ENCODE measurements around the gene TMSB10.
A peak's percentile ranks its signal among the peaks of the same experiment; 100 is the strongest.
"Not testable (repeated sequence)": the region's sequence is repeated elsewhere in the genome, so short reads cannot be mapped to it uniquely, and the experiment has no call there.

The TMSB10 gene

DNA sequence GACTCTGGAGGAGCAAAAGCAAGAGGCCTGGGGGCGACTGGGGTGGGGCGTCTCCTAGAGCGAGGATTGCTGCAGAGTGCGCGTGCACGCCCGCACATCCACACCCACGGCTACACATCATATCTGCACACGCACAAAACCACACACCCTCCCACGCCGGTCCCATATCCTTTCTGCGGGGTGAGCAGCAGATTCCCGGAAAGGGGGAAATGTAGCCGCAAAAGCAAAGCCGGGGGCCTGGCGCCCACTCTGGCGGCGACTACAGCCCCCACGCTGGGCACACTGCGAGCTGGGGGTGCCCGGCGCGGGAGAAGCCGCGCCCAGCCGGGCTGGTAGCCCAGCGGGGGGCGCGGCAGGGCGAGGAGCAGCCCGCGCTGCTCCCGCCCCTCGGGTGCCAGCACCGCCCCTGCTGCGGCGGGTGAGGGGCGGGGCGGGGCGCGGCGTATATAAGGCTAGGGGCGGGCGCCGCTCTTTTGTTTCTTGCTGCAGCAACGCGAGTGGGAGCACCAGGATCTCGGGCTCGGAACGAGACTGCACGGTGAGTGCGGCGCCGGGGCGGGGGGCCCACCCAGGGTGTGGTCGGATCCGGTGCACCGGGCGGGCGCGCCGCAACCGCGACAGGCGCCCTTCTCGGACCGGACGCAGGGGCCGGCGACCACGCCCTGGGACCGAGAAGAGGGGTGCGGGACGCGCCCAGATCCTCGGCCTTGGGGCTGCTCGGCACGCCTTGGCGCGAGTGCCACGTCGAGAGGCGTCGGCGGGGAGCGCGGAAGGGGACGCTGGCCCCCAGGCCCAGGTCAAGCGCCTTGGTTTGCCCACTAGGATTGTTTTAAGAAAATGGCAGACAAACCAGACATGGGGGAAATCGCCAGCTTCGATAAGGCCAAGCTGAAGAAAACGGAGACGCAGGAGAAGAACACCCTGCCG, at the start of gene TMSB10:
TSS of gene TMSB10 (plus strand) at position 476 of the 927 bp plus-strand sequence.
- peak; percentile 74 for DNase-seq (ENCODE audit: low read depth)

DNA sequence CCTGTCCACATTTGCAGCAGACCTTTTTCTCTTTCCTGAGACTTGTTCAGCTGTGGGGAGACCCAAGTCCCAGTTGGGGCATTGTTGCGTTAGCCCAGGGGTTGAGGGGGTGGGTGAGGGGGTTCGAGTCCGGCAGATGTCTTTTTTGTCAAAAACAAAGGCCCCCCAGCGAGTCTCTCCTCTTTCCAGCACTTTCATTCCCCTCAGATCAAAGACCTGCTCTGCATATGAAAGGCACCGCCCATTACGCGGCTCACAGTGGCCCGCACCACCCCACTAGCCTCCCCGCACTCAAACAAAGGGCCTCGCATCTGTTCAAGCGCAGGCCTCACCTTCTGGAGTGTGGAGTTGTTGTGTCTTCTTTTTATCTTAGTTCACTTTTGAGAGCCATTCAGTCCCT, 49.7 kb upstream of the TMSB10 start:
- no peak for DNase-seq (ENCODE audit: low read depth)

DNA sequence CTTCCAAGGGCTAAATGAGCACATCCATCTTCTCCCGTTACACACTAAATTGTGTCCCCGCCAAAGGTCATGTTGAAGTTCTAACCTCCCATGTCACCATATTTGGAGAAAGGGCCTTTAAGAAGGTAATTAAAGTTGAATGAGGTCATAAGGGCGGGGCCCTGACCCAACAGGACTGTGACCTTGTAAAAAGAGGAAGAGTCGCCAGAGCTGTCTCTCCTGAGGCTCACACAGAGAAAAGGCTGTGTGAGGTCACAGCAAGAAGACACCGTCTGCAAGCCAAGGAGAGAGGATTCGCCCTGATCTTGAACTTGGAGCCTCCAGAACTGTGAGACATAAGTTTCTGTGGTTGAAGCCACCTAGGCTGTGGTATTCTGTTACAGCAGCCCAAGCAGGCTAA, 48.7 kb upstream of the TMSB10 start:
- no peak for DNase-seq (ENCODE audit: low read depth)

DNA sequence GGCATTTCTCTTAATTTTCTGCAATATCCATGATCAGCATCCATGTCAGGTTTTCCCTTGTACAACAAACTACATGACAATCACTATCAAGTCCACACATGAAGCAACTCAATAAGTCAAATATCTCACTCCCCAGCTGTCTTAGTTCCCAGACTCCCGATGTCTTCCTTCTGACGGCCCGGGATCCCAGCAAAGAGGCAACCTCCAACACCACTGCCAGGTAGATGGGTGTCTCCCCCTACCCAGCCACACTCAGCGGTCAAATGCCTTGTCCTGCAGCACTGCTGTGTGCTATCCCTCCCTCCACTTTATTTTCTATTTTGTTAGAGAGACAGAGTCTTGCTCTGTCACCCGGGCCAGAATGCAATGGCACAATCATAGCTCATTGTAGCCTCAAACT, 47.9 kb upstream of the TMSB10 start:
- DNase-seq (ENCODE audit: low read depth) = no peak

DNA sequence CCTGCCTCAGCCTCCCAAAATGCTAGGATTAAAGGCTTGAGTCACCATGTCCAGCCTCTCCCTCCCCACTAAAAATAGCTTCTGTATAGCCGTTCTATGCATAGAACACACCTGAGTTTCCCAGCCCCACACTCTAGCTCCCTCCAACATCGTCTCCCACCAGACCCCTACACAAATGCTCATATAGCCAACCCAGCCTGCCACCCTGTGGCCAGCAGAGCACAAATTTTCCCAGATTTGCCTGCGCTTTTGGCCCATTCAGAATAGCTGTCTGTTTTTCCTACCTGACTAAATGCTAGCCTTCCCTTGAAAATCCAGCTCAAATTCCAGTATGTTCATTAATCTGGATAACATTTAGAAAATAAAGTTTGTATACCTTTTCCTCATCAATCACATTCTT, 47.3 kb upstream of the TMSB10 start:
- DNase-seq (ENCODE audit: low read depth) = no peak

DNA sequence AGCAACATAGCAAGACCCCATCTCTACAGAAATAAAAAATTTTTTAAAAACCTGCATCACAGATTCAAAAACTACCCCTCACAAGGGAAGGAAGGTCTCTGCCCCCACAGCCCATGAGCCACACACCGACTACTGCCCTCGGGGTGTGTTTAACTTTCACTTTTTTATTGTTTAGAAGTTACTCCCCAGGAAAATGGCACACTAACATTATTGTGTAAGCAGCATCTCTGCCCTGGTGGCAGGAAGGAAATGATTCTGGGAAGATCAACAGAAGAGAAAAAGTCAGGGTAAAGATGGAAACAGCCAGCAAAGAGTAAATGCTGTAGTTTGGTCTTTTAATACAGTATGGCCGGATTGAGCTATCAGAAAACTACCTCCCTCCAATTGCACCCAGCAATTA, 46.5 kb upstream of the TMSB10 start:
- DNase-seq (ENCODE audit: low read depth) = no peak

DNA sequence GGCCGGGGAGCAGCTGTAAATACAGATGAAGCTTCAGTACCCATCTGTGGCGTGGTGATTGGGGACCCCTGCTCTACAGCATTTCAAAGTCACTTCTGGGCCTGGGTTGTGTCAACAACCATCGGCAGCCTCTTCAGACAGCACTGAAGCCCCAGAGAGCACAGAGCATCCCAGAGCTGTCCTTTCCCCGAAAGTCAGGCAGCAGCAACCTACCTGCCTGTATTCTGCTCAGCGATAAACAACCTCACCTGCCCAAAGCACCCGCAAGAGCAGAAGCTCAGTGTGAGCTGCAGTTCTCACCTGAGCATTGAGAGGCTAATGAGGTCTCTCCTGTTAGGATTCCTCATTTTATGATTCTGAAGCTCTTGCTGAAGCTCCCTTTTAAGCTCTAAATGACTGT, 43.9 kb upstream of the TMSB10 start:
- DNase-seq (ENCODE audit: low read depth) = no peak

DNA sequence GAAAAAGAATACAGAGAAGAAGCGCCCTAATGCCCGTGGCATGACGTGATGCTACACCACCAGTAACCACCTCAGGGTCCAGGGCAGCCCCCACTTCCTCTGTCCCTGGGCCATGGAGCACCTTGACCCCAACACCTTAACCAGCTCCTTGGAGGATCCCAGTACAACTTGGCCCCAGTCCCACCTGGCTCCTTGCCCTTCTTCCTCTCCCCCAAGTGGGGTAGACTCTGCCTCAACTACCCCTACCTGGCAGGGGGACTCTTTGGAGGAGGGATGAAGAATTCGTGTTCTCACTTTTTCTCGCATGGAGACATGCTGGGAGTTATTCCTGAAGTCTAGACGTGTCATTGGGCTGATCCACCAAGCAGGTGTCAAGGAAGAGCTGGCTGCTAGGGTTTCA, 43.5 kb upstream of the TMSB10 start:
- no peak for DNase-seq (ENCODE audit: low read depth)

DNA sequence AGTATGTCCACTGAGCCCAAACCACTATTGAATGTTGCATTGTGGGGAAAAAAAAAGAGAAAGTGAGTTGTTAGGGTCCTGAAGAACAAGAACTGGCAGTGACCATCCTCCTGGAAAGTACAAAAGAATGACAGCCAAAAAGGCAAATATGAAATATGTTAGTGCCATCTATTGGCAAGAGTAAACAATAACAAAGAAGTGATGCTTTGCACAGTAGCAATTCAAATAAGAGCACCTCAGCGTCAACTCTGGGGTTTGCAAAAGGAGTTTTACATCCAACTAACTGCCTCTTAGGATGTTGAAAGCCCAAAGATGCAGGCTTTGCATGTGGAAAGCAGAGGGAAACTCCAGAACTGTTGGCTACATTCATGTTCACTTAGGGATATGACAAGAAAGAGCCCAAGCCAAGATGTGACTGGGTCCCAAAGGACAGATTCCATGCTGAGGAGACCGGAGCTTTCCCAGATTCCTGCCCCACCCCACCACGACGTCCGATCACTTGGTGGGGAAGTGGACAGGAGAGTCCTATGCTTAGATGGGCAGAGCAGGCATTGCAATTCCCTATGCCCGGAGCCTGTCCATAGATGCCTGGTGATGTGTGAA, 40.2 kb upstream of the TMSB10 start:
- no peak for DNase-seq (ENCODE audit: low read depth)

DNA sequence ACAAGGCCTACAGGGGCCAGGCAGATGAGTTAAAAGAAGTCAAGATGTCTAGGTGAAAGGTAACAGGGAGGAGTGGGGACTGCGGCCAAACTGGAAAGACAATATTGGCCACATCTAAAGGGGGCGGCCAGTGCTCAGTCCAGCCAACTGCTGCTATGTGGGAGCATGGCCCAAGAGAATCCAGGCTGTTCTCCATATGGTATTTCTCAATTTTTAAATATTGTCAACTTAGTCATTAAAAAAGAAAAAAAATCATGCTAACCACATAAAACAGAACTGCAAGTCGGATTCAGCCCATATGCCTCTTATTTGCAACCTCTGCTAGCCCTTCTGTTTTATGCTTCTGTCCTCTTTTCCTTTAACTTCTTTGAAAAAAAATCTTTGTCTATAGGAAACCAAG, 39.3 kb upstream of the TMSB10 start:
- DNase-seq (ENCODE audit: low read depth) = no peak

DNA sequence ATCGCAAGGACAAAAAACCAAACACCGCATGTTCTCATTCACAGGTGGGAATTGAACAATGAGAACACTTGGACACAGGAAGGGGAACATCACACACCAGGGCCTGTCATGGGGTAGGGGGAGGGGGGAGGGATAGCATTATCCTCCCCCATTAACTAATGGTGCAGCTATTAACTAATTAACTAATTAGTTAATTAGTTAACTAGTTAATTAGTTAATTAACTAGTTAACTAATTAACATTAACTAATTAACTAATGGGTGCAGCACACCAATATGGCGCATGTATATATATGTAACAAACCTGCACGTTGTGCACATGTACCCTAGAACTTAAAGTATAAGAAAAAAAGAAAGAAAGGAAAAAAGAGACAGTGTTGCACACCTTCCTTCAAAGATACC, 37.1 kb upstream of the TMSB10 start:
- not testable (repeated sequence) for DNase-seq (ENCODE audit: low read depth)

DNA sequence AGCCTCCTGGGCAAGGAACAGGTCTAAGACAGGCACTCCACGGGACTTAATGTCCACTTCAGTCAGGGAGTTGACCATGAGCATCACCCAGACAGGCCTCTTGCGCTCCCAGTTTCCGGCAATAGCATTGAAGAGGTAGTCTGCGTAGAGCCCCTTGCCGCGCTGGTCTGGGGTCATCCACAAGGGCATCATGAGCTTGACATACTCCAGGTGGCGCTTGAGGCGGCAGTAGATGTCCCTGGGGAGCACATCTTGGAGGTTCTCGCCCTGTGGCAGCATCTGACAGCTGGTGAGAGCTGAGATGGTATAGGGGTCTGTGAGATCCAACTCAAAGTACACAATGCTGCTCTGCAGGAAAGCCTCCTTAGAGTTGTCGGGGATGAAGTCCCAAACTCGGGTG, 35.1 kb upstream of the TMSB10 start:
- no peak for DNase-seq (ENCODE audit: low read depth)

DNA sequence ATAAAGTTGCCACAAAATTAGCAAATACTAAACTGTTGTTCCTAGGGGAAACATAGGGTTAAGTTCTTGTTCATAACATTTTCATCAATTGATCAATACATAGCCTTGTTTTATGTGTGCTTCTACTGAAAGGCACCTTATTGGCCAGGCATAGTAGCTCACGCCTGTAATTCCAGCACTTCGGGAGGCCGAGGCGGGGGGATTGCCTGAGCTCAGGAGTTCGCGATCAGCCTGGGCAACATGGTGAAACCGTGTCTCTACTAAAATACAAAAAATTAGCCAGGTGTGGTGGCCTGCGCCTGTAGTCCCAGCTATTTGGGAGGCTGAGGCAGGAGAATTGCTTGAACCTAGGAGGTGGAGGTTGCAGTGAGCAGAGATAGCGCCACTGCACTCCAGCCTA, 32.8 kb upstream of the TMSB10 start:
- not testable (repeated sequence) for DNase-seq (ENCODE audit: low read depth)

DNA sequence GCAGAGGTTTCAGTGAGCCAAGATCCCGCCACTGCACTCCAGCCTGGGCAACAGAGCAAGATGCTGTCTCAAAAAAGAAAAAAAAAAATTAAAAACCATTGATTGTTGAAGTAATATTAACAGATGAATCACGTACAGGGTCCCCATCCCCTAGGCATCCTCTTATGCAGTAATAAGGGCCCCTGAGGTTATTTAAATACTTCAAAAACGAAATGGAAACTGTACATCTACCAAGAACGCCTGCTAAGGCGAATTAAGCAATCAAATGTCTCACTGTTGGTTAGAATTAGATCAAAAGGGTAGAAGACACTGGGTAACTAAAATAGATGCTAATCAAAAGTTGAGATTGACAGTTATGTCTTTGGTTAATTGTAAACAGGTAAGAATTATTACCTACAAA, 32.1 kb upstream of the TMSB10 start:
- DNase-seq (ENCODE audit: low read depth) = no peak

DNA sequence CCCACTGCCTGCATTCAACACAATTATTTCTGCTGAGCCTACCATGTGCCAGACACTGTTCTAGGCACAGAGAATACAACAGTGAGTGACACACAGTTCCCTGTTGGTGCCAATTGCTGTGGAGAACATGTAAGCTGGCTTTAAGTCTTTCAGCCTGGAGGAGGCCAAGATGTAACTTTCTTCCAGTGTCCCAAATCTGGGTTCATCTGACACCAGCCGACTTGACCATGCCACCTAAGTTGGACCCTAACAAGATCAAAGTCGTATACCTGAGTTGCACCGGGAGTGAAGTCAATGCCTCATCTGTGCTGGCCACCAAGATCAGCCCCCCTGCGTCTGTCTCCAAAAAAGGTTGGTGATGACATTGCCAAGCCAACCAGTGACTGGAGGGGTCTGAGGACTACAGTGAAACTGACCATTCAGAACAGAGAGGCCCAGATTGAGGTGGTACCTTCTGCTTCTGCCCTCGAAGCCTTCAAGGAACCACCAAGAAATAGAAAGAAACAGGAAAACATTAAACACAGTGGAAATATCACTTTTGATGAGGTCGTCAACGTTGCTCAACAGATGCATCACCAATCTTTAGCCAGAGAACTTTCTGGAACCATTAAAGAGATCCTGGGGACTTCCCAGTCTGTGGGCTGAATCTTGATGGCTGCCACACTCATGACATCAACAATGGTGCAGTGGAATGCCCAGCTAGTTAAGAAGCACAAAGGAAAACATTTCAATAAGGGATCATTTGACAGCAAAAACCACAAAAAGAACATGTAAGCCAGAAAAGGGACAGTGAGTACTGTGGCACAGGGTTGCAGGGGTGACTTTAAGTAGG, 30.9 kb upstream of the TMSB10 start:
- no peak for DNase-seq (ENCODE audit: low read depth)

DNA sequence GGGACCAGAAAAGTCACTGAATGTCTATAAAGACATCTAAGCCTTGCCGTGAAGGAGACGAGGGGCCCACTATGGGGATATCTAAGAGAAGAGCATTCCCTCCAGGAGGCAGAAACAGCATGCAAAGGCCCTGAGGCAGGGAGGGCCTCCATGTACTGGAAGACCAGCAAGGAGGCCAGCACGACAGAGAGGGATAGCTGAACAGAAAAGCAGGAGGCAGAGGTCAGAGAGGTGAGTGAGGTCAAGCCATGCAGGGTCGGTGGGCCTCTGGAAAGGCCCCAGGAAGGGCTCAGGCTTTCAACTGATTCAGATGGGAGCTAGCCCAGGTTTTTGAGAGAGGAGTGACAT, 30.3 kb upstream of the TMSB10 start:
- no peak for DNase-seq (ENCODE audit: low read depth)

DNA sequence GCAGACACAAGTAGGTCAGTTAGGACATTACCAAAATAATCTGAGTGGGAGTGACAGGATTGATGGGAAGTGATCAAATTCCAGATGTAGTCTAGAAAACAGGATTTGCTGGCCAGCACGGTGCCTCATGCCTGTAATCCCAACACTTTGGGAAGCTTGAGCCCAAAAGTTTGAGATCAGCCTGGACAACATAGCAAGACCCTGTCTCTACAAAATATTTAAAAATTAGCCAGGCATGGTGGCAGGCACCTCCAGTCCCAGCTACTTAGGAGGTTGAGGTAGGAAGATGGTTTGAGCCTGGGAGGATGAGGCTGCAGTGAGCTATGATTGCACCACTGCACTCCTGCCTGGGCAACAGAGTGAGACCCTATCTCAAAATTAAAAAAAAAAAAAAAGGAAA, 29.8 kb upstream of the TMSB10 start:
- DNase-seq (ENCODE audit: low read depth) = not testable (repeated sequence)

DNA sequence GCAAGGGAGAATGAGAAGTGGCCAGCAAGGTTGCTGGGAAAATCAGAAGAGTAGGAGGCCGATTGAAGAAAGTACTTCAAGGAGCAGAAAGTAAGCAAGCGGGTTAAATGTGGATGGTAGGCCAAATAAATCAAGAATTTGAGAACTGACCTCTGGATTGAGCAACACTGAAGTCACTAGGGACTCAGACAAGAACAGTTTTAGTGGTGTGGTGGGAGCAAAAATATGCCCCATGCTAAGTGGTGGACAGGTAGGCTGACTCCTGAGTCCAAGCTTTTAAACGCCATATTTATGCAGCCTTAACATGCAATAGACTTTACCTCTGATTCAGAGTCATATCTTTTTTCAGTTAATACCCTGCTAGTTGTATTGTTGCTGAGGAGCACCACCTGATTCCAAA, 29.1 kb upstream of the TMSB10 start:
- DNase-seq (ENCODE audit: low read depth) = no peak

DNA sequence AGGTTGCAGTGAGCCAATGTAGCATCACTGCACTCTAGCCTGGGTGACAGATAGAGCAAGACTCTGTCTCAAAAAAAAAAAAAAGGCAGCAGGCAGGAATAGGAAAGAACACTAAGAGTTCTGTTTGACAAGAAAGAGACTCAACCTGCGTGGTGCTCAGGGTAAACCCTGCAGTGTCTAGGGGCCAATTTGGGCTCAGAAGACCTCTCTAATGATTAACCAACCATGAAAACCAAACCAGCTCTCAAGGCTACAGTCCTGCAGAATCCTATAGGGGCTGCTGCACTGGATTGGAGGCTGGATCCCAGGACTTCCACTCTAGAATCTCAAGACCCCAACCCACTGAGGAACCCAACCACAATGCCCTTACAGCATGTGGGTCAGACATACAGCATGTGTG, 27.0 kb upstream of the TMSB10 start:
- DNase-seq (ENCODE audit: low read depth) = no peak

DNA sequence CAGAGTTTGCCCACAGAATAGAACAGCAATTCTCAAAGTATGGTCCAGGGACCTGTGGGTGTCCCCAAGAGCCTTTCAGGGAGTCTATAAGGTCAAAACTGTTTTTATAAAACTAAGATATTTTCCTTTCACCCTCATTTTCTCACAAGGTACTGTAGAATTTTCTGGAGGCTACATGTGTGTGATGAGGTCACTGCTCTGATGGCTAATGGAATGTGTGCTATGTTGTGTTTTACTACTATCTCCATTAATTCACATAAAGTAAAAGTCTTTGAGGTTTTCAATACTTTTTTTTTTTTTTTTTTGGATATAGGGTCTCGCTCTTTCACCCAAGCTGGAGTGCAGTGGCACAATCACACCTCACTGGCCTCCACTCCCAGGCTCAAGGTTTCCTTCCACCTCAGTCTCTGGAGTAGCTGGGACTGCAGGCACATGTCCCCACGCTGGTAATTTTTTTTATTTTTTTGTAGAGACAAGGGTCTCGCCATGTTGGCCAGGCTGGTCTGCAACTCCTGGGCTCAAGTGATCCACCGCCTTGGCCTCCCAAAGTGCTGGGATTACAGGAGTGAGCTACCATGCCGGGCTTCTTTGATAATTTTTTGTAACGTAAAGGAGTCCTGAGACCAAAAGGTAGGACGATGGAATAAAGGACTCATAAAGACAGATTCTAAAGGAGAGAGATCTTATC, 26.4 kb upstream of the TMSB10 start:
- no peak for DNase-seq (ENCODE audit: low read depth)

DNA sequence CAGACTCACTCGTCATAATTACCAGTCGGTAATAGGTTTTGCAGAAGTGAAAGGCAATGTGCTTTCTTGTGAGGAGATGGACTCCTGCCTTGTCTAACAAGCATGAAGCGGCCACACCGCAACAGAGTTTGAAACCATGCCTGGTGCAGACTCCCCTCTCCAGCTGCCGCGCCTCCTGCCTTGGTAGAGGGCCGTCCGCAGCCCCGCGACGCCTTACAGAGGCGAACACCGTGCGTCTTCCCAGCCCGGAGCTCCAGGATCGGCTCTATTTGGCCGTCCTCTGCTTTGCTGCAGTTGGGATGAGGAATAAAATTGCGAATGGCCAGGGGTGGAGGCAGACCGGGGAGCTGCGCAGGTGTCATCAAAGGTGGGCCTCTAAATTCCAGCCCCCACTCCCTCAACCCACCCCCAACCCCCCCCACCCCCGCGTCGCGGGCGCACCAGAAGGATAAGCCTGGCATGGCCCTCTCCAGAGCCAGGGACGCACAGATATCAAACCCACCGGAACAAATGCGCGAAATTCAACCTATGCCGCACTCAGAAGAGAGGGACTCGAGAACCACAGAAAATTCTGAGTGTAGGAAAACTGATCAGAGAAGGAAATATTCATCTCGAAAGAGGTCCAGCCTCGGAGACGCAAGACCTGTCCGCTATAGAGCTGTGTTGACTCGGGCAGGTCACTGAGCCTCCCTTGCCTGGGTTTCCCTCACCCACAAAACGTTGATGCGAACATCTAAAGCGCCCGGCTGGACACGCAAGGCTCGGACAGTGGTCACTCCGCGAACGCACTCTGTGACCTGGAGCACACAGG, 25.7 kb upstream of the TMSB10 start:
- no peak for DNase-seq (ENCODE audit: low read depth)

DNA sequence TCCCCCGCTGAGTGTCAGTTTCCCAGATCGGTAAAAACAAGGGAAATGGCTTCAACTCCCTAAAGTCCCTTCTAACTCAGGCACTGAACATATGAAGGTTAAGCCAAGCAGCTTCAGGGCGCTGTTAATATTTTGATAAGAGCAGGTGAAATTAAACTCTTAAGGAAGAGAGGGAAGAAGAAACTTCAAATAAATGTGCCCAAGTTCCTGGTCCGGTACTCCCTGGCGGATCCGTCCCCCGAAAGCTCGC, 25.1 kb upstream of the TMSB10 start:
- no peak for DNase-seq (ENCODE audit: low read depth)
